GDM1 (cell line): ENCODE results near the gene SH3RF2.
"Not testable (repeated sequence)": the region's sequence is repeated elsewhere in the genome, so short reads cannot be mapped to it uniquely, and the experiment has no call there.

ENCODE experiments used
- DNase-seq: peaks from one replicate; lab custom pipeline; 2025; lab: John Stamatoyannopoulos, UW

Gene SH3RF2

DNA sequence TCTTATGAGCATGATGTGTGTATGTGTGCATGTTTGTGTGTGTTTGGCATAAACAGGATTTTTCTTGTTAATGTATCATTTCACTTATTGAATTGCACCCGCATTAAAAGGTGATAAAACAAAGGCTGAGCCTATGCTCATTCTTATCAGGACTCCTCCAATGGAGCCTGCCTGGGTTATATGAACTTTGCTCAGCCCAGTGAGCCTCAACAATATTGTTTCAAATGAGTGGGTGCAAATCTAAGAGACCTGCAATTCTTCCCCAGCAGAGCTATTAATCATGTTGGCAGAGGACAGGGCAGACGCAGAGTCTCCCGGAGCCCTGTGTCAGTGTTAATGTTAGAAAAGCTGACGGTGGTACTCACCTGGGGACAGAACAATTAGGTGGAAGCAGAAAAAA is 71.6 kb downstream of the SH3RF2 start:
- no peak for DNase-seq

DNA sequence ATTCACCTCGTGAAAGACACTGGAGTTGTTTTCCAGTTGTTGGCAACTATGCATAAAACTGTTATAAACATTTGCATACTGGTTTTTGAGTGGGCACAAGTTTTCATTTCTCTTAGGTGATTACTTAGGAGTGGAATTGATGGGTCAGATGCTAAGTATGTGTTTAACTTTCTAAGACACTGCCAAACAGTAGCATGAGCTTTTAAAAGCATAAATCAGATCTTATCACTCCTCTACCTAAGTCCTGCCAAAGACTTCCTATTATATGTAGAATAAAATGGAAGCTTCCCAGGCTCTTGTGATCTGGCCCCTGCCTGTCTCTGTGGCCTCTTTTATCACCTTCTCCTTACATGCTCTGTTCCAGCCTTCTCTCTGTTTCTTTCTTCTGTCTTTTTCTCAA is 72.6 kb downstream of the SH3RF2 start:
- no peak for DNase-seq

DNA sequence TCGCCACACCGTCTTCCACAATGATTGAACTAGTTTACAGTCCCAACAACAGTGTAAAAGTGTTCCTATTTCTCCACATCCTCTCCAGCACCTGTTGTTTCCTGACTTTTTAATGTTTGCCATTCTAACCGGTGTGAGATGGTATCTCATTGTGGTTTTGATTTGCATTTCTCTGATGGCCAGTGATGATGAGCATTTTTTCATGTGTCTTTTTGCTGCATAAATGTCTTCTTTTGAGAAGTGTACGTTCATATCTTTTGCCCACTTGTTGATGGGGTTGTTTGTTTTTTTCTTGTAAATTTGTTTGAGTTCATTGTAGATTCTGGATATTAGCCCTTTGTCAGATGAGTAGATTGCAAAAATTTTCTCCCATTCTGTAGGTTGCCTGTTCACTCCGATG is 74.1 kb downstream of the SH3RF2 start:
- not testable (repeated sequence) for DNase-seq

DNA sequence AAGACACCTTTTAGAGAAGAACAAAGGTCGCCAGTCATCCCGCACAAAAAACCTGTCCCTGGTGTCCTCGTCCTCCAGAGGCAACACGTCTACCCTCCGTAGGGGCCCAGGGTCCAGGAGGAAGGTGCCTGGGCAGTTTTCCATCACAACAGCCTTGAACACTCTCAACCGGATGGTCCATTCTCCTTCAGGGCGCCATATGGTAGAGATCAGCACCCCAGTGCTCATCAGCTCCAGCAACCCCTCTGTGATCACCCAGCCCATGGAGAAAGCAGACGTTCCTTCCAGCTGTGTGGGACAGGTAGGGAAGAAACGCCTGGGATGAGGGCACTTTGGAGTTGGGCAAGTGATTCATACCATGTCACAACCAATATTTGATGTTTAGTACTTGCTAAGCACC is 77.4 kb downstream of the SH3RF2 start:
- DNase-seq, result no peak

DNA sequence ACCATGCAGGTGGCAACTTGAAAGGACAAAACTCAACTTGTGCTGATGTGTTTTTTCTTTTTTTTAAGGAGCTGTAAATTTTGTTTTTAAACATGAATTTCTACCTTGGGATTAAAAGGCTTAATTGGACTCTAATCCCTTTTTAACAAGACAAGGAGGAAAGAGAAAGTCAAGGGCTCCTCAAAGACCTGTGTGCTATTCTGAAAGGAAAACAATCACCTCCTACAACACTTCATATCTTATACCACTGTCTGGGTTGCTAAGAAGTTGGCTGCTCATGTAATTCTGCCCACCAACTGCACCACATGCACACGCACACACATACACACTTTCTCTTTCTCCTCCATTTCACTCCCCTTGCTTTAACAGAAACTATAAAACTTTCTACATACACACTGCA is 78.6 kb downstream of the SH3RF2 start:
- no peak for DNase-seq

DNA sequence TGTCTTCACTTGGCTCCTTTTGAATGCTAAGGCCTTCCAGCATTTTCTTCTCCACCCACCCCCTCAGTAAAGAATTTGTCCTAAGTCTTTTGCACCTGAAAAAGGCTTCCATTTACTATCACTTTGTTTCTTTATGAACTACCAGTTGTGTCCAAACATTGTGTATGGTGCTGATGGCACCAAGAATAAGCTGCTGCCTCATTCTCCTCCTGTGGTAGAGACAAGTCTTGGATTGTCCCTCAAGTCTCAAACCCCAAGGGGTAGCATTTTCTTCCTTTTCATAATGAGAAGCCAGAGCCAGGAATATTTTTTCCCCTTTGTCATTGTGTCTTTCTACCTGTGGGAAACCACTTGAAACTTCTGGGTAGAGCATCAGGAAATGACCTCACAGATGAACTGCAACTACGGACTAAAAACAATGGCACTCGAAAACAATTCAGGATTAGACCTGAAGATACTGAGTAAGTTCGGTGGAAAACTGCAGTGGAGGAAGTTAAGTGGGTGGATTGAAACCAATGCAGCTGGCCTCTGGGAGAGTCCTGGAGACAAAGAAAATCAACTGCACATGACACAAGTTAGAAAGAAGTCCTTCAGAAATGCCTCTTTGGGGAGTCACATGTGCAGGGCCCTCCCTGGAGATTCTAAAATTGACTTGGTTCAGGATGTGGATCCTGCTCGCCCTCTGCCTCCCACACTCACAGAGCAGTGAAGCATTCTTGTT is 80.5 kb downstream of the SH3RF2 start:
- no peak for DNase-seq

DNA sequence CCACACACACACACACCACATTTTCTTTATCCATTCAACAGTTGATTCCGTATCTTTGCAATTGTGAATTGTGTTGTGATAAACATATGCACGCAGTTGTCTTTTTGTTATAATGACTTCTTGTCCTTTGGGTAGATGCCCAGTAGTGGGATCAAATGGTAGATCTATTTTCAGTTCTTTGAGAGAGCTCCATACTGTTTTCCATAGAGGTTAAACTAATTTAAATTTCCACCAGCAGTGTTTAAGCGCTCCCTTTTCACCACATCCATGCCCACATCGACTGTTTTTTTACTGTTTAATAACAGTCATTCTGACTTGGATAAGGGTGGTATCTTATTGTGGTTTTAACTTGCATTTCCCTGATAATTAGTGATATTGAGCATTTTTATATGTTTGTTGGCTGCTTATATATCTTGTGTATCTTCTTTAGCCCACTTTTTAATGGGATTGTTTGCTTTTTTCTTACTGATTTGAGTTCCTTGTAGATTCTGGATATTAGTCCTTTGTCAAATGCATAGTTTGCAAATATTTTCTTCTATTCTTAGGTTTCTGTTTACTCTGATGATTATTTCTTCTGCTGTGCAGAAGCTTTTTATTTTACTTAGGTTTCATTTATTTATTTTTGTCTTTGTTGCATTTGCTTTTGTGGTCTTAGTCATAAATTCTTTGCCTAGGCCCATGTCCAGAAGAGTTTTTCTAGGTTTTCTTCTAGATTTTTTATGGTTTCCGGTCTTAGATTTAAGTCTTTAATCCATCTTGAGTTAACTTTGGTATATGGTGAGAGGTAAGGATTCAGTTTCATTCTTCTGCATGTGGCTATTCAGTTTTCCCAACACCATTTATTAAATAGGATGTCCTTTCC is 82.4 kb downstream of the SH3RF2 start:
- DNase-seq, result no peak

DNA sequence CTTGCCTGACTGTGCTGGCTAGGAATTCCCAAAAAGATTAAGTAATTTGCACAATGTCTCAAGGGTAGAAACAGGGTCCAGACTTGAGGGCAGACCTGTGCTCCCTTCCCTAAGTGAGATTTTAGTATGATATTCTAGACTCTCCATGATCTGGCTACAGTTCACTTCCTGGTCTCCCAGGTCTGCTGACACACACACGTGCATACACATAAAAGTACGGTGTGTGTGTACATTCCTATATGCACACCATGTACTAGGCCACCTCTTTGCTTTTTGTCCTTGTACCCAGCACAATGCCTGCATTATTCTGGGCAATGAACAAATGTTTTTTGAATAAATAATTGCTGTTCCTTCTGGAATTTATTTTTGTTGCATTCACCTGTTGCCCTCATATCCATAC is 83.7 kb downstream of the SH3RF2 start:
- DNase-seq, result no peak

DNA sequence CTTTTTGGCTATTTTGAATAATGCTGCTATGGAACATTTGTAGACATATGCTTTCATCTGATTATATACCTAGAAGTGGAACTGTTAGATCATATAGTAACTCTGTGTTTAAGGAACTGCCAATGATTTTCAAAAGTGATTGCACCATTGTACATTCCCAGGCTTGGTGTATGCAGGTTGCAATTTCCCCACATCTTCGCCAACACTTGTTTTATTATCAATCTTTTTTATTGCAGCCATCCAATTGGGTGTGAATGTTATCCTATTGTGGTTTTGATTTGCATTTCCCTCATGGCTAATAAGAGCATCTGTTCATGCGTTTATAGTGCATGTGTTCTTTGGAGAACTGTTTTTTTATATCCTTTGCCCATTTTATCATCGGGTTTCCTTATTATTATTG is 87.7 kb downstream of the SH3RF2 start:
- DNase-seq, result no peak

DNA sequence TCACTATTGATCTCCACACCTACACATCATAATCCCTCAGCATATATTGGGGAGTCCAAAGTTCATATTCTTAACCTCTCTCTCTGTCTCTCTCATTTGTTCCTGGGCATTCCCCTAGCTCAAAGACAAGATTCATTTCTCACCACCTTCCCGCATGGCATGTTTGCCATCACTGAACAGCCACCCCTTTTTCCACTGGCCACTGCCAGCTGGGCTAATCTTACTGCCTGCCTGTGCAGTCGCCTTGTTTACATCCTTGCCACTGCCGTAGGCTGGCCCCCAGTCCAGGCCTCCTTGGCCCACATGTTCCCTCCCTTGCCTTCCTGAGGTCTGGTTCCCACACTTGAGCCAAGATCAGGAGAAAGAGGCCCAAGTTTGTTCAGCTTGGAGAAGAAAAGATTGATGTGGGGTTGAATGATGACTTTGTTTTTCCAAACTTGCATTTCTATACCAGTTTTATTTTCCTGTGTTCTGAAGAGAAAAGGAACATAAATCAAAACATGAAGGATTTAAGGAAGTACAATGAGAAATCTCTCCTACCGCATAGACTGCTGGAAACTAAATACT is 88.8 kb downstream of the SH3RF2 start:
- DNase-seq, result no peak

DNA sequence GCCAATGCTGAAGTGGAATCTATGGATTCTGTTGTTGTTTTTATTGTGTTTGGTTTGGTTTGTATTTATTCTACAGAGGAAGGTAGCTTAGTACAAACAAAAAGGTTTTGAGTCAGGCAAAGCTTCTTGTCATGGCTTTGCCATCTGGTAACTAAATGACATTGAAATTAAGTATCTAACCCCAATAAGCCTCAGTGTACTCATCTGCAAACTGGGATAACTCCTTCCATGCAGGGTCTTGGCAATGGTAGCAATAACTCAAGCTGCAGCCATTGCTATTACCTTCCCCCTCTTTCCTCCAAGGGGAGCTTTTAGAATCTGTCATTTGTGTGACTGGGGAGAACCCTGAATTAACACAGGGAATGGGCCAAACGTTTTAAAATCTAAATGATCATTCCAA is 89.3 kb downstream of the SH3RF2 start:
- no peak for DNase-seq

DNA sequence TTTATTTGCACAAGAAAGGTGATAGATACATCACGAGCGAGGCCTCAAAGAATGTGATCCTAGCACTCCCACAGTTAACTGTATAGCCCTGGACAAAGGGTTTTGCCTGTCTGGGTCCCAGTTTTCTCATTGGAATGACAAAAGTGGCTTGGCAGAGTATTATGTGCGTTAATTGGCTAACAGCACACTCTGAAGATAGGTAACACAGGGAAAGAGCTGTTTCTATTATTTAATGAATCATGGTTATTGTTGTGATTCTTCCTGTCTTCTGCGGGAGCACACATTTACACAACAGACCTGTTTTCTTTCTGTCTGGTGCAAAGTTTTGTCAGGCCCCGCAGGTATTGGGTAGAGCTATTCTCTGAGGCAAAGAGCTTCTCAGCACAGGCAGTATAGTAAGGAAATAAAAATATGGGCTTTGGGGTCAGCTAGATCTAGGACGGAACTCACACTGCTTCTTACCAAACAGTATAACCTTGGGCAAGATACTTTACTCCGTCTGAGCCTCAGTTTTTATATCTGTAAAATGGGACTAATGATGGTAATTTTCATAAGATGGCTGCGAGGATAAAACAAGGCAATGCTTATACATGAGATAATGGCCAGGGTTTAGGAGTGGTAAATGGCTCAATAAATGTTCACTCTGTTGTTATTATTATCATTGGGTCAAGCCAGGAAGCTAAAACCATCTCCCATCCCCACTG is 90.1 kb downstream of the SH3RF2 start:
- no peak for DNase-seq

DNA sequence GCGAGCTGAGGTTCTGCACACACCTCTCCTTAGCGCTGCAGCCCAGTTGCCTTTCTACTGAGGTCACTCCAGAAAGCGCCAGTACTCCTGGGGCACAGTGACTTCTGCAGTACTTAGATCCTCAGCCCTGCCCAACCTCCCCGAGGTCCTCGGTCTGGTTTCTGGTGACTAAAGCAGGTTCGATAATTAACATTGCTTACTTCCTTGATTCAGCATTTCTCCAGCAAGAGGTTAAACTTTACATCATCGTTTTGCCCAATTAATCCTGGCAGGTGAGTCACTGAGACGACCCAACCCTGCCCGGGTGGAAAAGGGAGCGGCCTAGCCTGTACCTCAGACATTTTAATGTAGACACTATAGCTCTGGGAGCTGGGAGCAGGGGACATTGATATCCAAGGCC is 91.4 kb downstream of the SH3RF2 start:
- DNase-seq, result no peak

DNA sequence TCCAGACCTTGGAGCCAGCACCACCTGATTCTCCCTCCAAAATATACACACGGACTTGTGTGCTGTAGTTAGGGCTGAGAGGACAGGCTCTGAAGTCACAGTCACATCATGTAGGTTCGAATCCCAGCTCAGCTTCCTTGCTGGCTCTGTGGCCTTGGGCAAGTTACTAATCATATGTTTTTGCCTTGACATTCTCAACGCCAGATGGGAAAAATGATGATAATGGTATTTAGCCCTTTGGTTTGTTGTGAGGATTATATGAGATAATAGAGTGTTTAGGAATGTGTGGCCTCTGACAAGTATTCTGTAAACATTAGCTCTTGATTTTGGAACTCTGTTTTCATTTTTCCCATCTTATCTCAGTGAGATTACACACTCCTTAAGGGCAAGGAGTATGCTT is 96.5 kb downstream of the SH3RF2 start:
- DNase-seq, result no peak

DNA sequence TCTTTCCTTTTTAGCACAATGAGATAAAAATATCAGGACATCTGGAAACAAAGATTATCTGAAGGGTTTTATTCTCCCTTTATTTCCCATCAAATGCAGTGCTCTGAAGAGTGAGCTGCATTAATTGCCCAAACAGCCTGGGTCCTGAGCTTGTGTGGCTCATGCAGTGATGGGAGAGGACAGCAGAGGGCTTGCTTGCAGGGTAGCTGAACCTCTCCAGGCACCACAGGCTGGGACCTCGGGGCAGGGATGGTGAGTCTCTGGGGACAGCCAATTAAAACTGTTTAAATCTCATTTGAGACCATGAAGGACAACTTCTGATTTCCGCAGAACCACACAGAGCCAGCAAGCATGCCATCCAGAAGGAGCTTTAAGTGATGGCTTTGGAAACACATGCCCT is 97.7 kb downstream of the SH3RF2 start:
- DNase-seq, result no peak

DNA sequence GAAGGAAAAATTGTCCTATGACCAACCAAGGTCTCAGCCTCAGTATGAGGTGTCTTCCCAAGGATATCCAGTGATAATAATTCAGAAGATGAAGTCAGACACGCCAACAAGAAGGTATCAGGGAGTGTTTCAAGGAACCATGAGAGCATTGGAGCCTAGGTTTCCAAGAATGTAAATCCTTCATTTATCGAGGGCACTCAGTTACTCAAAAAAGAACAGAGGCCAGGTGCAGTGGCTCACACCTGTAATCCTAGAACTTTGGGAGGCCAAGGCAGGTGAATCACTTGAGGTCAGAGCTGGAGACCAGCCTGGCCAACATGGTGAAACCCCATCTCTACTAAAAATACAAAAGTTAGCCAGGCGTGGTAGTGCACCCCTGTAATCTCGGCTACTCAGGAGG is 98.2 kb downstream of the SH3RF2 start:
- no peak for DNase-seq

DNA sequence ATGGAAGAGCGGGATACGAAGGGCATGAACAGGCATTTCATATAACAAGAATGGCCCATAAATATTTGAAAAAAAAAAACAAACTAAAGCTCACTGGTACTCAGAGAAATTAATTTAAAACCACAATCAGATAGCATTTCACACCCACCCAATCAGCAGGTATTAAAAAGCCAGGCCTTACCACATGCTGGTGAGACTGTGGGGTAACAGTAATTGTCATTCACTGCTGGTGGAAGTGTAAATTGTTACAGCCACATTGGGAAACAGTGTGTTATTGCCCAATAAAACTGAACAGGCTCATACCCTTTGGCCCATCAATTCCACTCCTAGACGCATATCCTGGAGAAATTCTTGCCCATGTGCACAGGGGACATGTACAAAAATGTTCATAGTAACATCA is 103.0 kb downstream of the SH3RF2 start:
- DNase-seq, result no peak

DNA sequence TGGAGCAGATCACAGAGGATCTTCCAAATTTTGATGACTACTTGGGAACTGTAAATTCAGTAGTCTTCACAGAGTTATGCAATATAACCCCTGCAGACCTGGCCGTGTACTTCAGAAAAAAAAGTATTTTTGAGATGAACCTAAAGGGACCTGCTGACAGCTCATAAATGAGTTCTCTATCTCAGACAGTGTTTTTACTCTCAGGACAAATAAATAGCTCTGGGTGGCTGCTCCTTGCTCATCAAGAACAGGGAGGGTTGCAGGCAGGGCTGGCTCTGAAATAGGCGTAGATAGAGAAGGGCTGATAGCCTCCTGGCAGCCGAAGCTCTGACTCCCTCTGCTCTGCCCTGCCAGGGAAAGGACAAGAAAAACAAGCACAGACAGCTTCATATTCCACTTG is 104.1 kb downstream of the SH3RF2 start:
- DNase-seq, result no peak

DNA sequence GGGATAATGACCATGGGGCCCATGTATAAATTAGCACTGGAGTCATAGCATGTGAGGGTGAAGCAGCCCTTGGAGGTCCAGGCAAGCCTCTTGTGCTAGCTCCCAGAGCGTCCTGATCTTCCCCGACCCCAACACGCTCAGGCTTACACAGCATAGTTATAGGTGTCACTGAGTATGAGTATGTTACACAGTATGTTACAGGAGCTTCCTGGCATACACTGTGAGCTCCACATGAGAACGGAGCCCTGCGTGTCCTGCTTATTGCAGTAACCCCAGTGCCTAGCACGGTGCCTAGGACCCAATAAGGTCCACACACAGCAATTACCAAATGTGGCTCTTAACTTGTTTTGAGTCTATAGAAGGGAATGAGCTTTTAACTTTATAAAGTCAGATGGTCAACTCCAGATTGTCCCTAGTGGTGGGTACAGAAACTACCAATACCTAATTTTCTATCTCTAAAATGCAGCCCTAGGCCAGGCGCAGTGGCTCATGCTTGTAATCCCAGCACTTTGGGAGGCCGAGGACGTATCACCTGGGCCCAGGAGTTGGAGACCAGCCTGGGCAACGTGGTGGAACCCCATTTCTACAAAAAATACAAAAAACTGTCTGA is 104.9 kb downstream of the SH3RF2 start:
- no peak for DNase-seq

DNA sequence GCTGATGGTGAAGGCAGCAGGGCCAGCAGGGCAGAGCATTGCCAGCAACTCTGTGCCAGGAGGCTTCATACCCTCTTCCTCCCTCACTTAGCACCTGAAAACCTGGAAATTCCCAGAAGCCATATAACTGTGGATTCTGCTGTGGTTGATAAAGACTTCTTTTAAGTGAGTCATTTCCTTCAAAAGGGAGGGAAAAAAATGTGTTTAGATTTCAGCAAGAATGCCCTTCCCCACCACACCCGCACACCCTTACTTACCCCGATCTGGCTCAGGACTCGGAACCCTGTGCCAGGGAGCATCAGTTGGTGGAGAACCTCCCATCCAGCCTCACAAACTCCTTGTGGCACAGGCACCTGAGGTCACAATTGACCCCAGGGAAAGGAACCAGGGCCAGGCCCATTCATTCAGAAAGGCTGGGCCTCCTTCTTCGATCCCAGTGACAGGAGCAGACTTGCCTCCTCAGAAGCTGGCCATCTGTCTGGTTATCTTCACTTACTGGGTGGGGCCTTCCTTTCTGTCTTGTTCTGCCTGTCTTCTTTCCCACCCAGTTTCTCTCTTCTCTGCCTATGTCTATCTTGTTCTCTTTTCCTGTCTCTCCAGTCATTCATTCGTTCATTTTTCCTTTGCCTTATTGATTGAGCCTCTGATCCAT is 106.4 kb downstream of the SH3RF2 start:
- DNase-seq, result no peak

DNA sequence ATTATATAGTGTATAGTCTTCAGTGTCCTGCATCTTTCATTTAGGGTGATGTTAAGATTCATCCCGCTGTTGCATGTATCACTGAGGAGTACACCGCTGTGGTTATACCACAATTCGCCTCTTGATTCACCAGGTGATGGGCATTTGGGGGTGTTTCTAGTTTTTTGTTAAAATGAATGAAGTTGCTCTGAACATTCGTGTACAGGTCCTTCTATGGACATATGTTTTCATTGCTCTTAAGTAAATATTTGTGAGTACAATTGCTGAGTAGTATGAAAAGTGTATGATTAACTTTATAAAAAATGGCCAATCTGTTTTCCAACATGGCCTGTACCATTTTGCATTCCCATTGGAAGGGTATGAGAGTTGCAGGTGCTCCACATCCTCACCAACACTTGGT is 107.3 kb downstream of the SH3RF2 start:
- DNase-seq, result no peak

DNA sequence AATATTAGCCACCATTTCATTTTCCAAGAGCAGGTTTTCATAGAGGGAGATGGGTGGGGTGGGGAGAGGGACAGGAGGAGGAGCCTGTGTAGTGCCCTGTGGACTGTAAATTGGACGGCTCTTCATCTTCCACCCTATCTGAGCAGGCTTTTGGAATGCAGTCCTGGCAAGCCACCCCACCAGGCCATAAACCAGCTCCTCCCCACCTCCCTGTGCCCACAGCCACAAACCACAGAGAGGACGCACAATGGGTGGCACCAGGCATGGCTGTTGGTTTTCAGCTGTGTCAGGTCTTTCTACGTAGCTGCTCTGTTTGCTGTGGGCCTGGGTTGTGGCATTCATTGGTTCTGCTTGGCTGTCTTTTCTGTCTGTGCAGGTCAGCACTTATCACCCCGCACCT is 111.0 kb downstream of the SH3RF2 start:
- no peak for DNase-seq
